GM12892 (cell line): Measurements from ENCODE around the gene AP2A2.

ENCODE experiments used
- POLR2A ChIP-seq: IDR thresholded peaks from 2 replicates; pipeline ENCODE4 v1.6.1; 2011; ENCODE audit warnings: low read depth, low read length, control low read depth
- POLR2AphosphoS5 ChIP-seq: IDR thresholded peaks from 2 replicates; pipeline ENCODE4 v1.6.1; 2011; ENCODE audit warnings: low read depth, low read length, control low read depth

GRCh38 chr11:911890-912219 is 13.8 kb upstream of the AP2A2 start:
- no peak for TF ChIP-seq POLR2AphosphoS5
- no peak for TF ChIP-seq POLR2A
